Suprapubic skin (tissue), 3 donors: ENCODE measurements around the gene ST6GAL1.

Source experiments
- CTCF ChIP-seq, 2 donors: fragments of 200-600 bp in 1 of 2; fragments of 450-650 bp in 1 of 2; sonication (generic) in 1 of 2; IDR thresholded peaks; one replicate each; pipeline ENCODE4 v1.5.1; 2016 to 2019; ENCODE audit warnings: antibody characterized with exemption in 2 of 2, mild to moderate bottlenecking in 1 of 2, moderate library complexity in 1 of 2
- EP300 ChIP-seq: sonication (generic); formaldehyde crosslinking; IDR thresholded peaks from one replicate; pipeline ENCODE4 v1.6.1; 2017; ENCODE audit warnings: antibody characterized with exemption
- POLR2A ChIP-seq, 2 donors: fragments of 450-650 bp; IDR thresholded peaks; one replicate each; pipeline ENCODE4 v1.6.1; 2017; ENCODE audit warnings: antibody characterized with exemption in 2 of 2, mild to moderate bottlenecking in 2 of 2, moderate library complexity in 2 of 2

GRCh38 chr3:186963636-186964035 is 33.3 kb downstream of the ST6GAL1 start:
- TF ChIP-seq CTCF (IDR thresholded peaks at IDR 0.05) (no peak), POLR2A (IDR thresholded peaks at IDR 0.05) (no peak), EP300 (no peak)
